ENCODE results near the gene TOMM34.

DNA sequence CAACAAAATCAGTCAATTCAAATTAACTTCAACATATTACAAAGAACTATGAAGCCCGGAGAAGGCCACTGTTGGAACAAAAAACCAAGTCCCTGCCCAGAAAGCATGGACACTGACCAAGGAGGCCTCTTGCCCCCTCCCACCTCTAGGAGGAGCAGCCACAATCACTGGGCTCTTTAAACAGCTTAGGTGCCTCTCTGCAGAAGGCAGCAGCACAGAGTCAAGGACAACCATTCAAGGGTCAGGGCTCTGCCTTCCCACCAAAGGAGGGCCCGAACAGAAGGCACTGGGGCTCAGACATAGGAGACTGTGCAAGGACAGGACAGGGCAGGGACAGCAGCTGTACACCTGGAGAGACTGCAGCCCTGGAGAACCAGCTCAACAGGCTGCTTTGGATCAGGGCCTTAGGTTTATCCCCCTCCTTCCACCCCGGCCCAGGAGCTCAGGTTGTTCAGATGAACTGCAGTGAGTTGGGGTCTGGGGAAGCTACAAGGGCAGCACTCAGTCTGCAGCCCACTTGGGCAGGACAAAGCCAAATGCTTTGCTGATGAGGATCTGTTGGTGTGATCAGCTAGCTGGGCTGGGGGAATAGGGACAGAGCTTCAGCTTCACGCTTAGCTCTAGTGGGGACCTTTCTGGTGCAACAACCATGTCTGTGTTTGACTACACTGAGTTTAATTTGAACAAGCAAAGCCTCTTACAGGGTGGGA is 17.8 kb downstream of the TOMM34 start:
- TF ChIP-seq EZH2 (optimal IDR thresholded peaks at IDR 0.05; ENCODE audit: low read depth, low read length): no peak
- TF ChIP-seq EZH2phosphoT487 (IDR thresholded peaks at IDR 0.05; ENCODE audit: low read length): no peak
- TF ChIP-seq, protein P1, sequence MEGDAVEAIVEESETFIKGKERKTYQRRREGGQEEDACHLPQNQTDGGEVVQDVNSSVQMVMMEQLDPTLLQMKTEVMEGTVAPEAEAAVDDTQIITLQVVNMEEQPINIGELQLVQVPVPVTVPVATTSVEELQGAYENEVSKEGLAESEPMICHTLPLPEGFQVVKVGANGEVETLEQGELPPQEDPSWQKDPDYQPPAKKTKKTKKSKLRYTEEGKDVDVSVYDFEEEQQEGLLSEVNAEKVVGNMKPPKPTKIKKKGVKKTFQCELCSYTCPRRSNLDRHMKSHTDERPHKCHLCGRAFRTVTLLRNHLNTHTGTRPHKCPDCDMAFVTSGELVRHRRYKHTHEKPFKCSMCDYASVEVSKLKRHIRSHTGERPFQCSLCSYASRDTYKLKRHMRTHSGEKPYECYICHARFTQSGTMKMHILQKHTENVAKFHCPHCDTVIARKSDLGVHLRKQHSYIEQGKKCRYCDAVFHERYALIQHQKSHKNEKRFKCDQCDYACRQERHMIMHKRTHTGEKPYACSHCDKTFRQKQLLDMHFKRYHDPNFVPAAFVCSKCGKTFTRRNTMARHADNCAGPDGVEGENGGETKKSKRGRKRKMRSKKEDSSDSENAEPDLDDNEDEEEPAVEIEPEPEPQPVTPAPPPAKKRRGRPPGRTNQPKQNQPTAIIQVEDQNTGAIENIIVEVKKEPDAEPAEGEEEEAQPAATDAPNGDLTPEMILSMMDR (IDR thresholded peaks at IDR 0.05; ENCODE audit: low read length): no peak
